Measurements from ENCODE around the gene PCP4. TPM values are rescaled to one million over a fixed set of nuclear protein-coding genes. Genes with fewer than 3 reads are reported as not detected.
"Not testable (repeated sequence)": the region's sequence is repeated elsewhere in the genome, so short reads cannot be mapped to it uniquely, and the experiment has no call there.

PCP4 gene
- polyA plus RNA-seq, 2 of the 4 experiments (the other 2 are of a cell fraction) = not detected

- TF ChIP-seq ZFP36 (IDR thresholded peaks at IDR 0.05; ENCODE audit: borderline replicate concordance, partially characterized antibody) = no peak
- TF ChIP-seq CHD2 (IDR thresholded peaks at IDR 0.05; ENCODE audit: low read length, partially characterized antibody) = no peak
- TF ChIP-seq FOSB (CRISPR knock-in tag; IDR thresholded peaks at IDR 0.05) = no peak
Observed at GRCh38 chr21:39888848-39889247, 21.6 kb downstream of the PCP4 start (continued).

DNA sequence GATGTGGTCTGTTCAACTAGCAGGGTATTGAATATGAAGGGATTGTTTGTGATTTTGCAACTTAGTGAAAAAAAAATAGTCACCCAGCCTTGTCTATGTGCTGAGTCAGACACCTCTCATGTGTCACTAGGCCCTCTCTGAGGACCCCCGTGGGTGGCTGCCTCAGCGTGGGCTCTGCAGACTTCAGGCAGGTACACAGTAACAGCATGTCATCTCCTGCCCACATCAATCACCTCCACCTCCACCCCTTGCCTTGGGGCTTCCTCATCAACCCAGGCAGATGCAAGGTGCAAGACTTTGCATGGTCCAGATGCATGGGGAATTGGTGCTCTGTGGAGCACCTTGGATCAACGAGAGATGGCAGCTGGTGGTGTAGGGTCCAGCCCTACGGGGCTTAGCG is 23.9 kb downstream of the PCP4 start:
- Histone ChIP-seq H3K9me3 (no peaks in the 10 kb centered on the region), H3K4me1 (no peaks in the 10 kb centered on the region), H3K27ac (no peak overlapping the region), H3K4me2 (no peak overlapping the region), H3K4me3 (no peak overlapping the region)
- FAIRE-seq = no peak
- ChIA-PET POLR2A (no interaction called here), CTCF (no interaction called here)
- WGBS (ENCODE audit: missing lambda C conversion rate) = 25% methylated on average over 5 of the region's 5 CpGs
- no peak for DNase-seq (ENCODE audit: low read depth in 1 of 2, low spot score in 1 of 2)
- TF ChIP-seq RCOR1 (IDR thresholded peaks at IDR 0.05; ENCODE audit: low read depth, low read length) = no peak
- TF ChIP-seq FOSL2 (IDR thresholded peaks at IDR 0.05) = no peak
- TF ChIP-seq FOSL2 (CRISPR knock-in tag; IDR thresholded peaks at IDR 0.05) = no peak
- no peak for TF ChIP-seq CHD2 (IDR thresholded peaks at IDR 0.05; ENCODE audit: low read length, partially characterized antibody)
- TF ChIP-seq PHF8 (IDR thresholded peaks at IDR 0.05; ENCODE audit: borderline replicate concordance, low read depth) = no peak
- no peak for TF ChIP-seq MAFK (IDR thresholded peaks at IDR 0.05; ENCODE audit: partially characterized antibody)
- TF ChIP-seq TP53 (CRISPR knock-in tag; IDR thresholded peaks at IDR 0.05) = no peak
- no peak for TF ChIP-seq MYC (IDR thresholded peaks at IDR 0.05; ENCODE audit: borderline replicate concordance, low read length)
- TF ChIP-seq, protein P1, sequence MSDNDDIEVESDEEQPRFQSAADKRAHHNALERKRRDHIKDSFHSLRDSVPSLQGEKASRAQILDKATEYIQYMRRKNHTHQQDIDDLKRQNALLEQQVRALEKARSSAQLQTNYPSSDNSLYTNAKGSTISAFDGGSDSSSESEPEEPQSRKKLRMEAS (IDR thresholded peaks at IDR 0.05) = no peak
- no peak for TF ChIP-seq RNF2 (IDR thresholded peaks at IDR 0.05; ENCODE audit: borderline replicate concordance, low read depth)
- TF ChIP-seq KDM5A (IDR thresholded peaks at IDR 0.05) = no peak
- no peak for TF ChIP-seq SMC3 (IDR thresholded peaks at IDR 0.05)
- no peak for TF ChIP-seq POLR2AphosphoS2 (conservative IDR thresholded peaks at IDR 0.05; ENCODE audit: low read length)
- no peak for TF ChIP-seq RFX5 (IDR thresholded peaks at IDR 0.05)
- TF ChIP-seq, protein P2, sequence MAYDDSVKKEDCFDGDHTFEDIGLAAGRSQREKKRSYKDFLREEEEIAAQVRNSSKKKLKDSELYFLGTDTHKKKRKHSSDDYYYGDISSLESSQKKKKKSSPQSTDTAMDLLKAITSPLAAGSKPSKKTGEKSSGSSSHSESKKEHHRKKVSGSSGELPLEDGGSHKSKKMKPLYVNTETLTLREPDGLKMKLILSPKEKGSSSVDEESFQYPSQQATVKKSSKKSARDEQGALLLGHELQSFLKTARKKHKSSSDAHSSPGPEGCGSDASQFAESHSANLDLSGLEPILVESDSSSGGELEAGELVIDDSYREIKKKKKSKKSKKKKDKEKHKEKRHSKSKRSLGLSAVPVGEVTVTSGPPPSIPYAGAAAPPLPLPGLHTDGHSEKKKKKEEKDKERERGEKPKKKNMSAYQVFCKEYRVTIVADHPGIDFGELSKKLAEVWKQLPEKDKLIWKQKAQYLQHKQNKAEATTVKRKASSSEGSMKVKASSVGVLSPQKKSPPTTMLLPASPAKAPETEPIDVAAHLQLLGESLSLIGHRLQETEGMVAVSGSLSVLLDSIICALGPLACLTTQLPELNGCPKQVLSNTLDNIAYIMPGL (CRISPR knock-in tag; IDR thresholded peaks at IDR 0.05; ENCODE audit: borderline replicate concordance) = no peak
- no peak for TF ChIP-seq GATA3 (IDR thresholded peaks at IDR 0.05; ENCODE audit: borderline replicate concordance)
- ATAC-seq = no peak

DNA sequence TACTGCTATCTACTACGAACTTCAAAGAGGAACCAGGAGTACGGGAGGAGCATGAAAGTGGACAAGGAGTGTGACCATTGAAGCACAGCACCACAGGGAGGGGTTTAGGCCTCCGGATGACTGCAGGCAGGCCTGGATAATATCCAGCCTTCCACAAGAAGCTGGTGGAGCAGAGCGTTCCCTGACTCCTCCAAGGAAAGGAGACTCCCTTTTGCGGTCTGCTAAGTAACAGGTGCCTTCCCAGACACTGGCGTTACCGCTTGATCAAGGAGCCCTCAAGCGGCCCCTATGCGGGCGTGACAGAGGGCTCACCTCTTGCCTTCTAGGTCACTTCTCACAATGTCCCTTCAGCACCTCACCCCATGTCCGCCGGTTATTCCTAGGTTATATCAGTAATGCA is 24.6 kb downstream of the PCP4 start:
- H3K27ac ChIP-seq; H3K9me3 ChIP-seq; DNase-seq (ENCODE audit: low read depth in 1 of 2, low spot score in 1 of 2); H3K4me2 ChIP-seq; H3K4me1 ChIP-seq; ATAC-seq; CTCF ChIA-PET; FAIRE-seq; POLR2A ChIA-PET; H3K4me3 ChIP-seq: not testable (repeated sequence)
- WGBS (ENCODE audit: missing lambda C conversion rate) = 55% methylated on average over 12 of the region's 12 CpGs

- Histone ChIP-seq H3K9me3 (no peaks in the 10 kb centered on the region), H3K4me3 (no peak overlapping the region), H3K27ac (no peak overlapping the region), H3K4me2 (no peak overlapping the region), H3K4me1 (no peaks in the 10 kb centered on the region)
- no peak for ATAC-seq
- CTCF ChIA-PET = no interaction called here
- no peak for DNase-seq (ENCODE audit: low read depth in 1 of 2, low spot score in 1 of 2)
- POLR2A ChIA-PET = no interaction called here
- FAIRE-seq = no peak
- WGBS (ENCODE audit: missing lambda C conversion rate) = 0% methylated on average over 5 of the region's 5 CpGs
- TF ChIP-seq, protein P3, sequence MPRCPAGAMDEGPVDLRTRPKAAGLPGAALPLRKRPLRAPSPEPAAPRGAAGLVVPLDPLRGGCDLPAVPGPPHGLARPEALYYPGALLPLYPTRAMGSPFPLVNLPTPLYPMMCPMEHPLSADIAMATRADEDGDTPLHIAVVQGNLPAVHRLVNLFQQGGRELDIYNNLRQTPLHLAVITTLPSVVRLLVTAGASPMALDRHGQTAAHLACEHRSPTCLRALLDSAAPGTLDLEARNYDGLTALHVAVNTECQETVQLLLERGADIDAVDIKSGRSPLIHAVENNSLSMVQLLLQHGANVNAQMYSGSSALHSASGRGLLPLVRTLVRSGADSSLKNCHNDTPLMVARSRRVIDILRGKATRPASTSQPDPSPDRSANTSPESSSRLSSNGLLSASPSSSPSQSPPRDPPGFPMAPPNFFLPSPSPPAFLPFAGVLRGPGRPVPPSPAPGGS (IDR thresholded peaks at IDR 0.05) = no peak
- TF ChIP-seq FOSB (CRISPR knock-in tag; IDR thresholded peaks at IDR 0.05) (no peak), SREBF2 (IDR thresholded peaks at IDR 0.05) (no peak), KDM1A (IDR thresholded peaks at IDR 0.05; ENCODE audit: low read depth) (no peak), GATA3 (IDR thresholded peaks at IDR 0.05; ENCODE audit: borderline replicate concordance) (no peak), MYC (IDR thresholded peaks at IDR 0.05; ENCODE audit: borderline replicate concordance, low read length) (no peak), MAZ (IDR thresholded peaks at IDR 0.05; ENCODE audit: borderline replicate concordance, low read depth, low read length) (no peak), MAFK (IDR thresholded peaks at IDR 0.05; ENCODE audit: partially characterized antibody) (no peak), NFE2L2 (conservative IDR thresholded peaks at IDR 0.05; ENCODE audit: low read length) (no peak), RFX5 (IDR thresholded peaks at IDR 0.05) (no peak), E2F6 (IDR thresholded peaks at IDR 0.05; ENCODE audit: borderline replicate concordance, low read depth) (no peak), KDM5A (IDR thresholded peaks at IDR 0.05) (no peak), HOXB13 (CRISPR knock-in tag; IDR thresholded peaks at IDR 0.05; ENCODE audit: low read depth) (no peak), NPAS2 (CRISPR knock-in tag; IDR thresholded peaks at IDR 0.05; ENCODE audit: borderline replicate concordance) (no peak), NR3C1 (IDR thresholded peaks at IDR 0.05) (no peak), ZFP36 (IDR thresholded peaks at IDR 0.05; ENCODE audit: borderline replicate concordance, partially characterized antibody) (no peak)
- TF ChIP-seq, protein P4, sequence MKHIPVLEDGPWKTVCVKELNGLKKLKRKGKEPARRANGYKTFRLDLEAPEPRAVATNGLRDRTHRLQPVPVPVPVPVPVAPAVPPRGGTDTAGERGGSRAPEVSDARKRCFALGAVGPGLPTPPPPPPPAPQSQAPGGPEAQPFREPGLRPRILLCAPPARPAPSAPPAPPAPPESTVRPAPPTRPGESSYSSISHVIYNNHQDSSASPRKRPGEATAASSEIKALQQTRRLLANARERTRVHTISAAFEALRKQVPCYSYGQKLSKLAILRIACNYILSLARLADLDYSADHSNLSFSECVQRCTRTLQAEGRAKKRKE (CRISPR knock-in tag; IDR thresholded peaks at IDR 0.05; ENCODE audit: low read depth) = no peak
Observed at GRCh38 chr21:39900491-39900890, 33.3 kb downstream of the PCP4 start.

Measured in A549 (cell line).